ENCODE data around the gene HNRNPH2. TPM values are rescaled to one million over a fixed set of nuclear protein-coding genes. Genes with fewer than 3 reads are reported as not detected.

Gene HNRNPH2
- total RNA-seq, 1 experiment from 2014 or later = 49.8 TPM

DNA sequence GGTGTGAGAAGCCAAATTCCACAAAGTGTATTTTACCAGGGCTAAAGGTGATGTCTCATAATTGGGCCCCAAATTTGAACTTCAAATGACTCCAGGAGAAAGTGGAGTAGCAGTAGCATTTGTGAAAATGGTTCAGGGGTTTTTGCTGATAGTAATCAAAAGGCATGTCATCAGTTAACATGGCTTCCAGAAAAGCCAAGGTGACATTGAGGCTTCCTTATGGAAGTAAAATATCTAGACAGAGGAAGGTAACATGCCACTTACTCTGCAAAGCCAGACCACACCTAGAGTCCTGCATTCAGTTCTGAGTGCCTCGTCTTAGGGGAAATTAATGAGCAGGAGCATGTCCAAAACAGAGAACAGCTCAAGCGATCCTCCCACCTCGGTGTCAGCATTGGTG, 19.4 kb upstream of the HNRNPH2 start:
- Histone ChIP-seq H3K9ac (ENCODE audit: low read length) (no peak overlapping the region), H3K4me3 (replicated peaks in 1 of 2; ENCODE audit: low read depth in 1 of 2, low read length in 2 of 2) (no peak overlapping the region), H4K20me1 (ENCODE audit: insufficient read depth) (no peaks in the 10 kb centered on the region), H2AFZ (ENCODE audit: low read depth, low read length, poor library complexity, severe bottlenecking) (no peak overlapping the region), H3K4me1 (ENCODE audit: control insufficient read depth in 1 of 2, insufficient read depth in 2 of 2, low read length in 2 of 2) (peaks cover 0 to 15% of the 10 kb centered on the region in 2 experiments; a peak in 2 of 4 replicates), H3K27ac (ENCODE audit: low read depth, low read length) (no peak overlapping the region), H3K9me3 (ENCODE audit: control insufficient read depth in 1 of 2, insufficient read depth in 1 of 2, low read depth in 1 of 2, low read length in 2 of 2) (no peaks in the 10 kb centered on the region), H3K9me2 (ENCODE audit: insufficient read depth) (no peaks in the 10 kb centered on the region), H3K79me2 (ENCODE audit: insufficient read depth, low read length) (peaks cover 27% of the 10 kb centered on the region), H3K4me2 (ENCODE audit: low read length) (no peak overlapping the region), H3K36me3 (ENCODE audit: control insufficient read depth in 1 of 2, insufficient read depth in 2 of 2, low read length in 2 of 2) (peaks cover 5 to 19% of the 10 kb centered on the region in 2 experiments; a peak in 2 of 4 replicates), H3K27me3 (ENCODE audit: insufficient read depth, low read length) (no peaks in the 10 kb centered on the region)
- RAD21 ChIA-PET (ENCODE audit: low non-redundant PET in 1 of 2, low total read pairs in 2 of 2, uncharacterized antibody in 2 of 2, unreplicated experiment in 2 of 2) = no interaction called here
- POLR2A ChIA-PET = no interaction called here
- DNase-seq (ENCODE audit: low read depth, low spot score) (no peak), ATAC-seq (no peak)
- BruUV-seq (replicated peaks) = no TSS peak
- TF ChIP-seq ELF1 (IDR thresholded peaks at IDR 0.05; ENCODE audit: borderline replicate concordance, low read depth) (no peak), EZH2 (IDR thresholded peaks at IDR 0.05) (no peak), TCF7L2 (IDR thresholded peaks at IDR 0.05; ENCODE audit: borderline replicate concordance, extremely low read depth, insufficient read depth, insufficient read length) (no peak), POLR2AphosphoS5 (IDR thresholded peaks at IDR 0.05; ENCODE audit: low read depth, low read length) (no peak), JUND (IDR thresholded peaks at IDR 0.05) (no peak), ATF3 (IDR thresholded peaks at IDR 0.05) (no peak), SP1 (IDR thresholded peaks at IDR 0.05; ENCODE audit: low read depth) (no peak), ZFX (IDR thresholded peaks at IDR 0.05) (no peak), REST (IDR thresholded peaks at IDR 0.05; ENCODE audit: low read depth) (no peak), CEBPB (IDR thresholded peaks at IDR 0.05; ENCODE audit: low read depth) (no peak), CBX3 (IDR thresholded peaks at IDR 0.05; ENCODE audit: low read depth) (no peak), FOSL1 (IDR thresholded peaks at IDR 0.05; ENCODE audit: low read depth) (no peak), ZBTB33 (IDR thresholded peaks at IDR 0.05; ENCODE audit: extremely low read depth, insufficient replicate concordance, low read length) (no peak), YY1 (IDR thresholded peaks at IDR 0.05; ENCODE audit: extremely low read depth, insufficient replicate concordance, low read depth, low read length) (no peak), SRF (IDR thresholded peaks at IDR 0.05; ENCODE audit: low read depth) (no peak)
- TF ChIP-seq, protein P1, sequence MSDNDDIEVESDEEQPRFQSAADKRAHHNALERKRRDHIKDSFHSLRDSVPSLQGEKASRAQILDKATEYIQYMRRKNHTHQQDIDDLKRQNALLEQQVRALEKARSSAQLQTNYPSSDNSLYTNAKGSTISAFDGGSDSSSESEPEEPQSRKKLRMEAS (IDR thresholded peaks at IDR 0.05) = no peak
- TF ChIP-seq, protein P2, sequence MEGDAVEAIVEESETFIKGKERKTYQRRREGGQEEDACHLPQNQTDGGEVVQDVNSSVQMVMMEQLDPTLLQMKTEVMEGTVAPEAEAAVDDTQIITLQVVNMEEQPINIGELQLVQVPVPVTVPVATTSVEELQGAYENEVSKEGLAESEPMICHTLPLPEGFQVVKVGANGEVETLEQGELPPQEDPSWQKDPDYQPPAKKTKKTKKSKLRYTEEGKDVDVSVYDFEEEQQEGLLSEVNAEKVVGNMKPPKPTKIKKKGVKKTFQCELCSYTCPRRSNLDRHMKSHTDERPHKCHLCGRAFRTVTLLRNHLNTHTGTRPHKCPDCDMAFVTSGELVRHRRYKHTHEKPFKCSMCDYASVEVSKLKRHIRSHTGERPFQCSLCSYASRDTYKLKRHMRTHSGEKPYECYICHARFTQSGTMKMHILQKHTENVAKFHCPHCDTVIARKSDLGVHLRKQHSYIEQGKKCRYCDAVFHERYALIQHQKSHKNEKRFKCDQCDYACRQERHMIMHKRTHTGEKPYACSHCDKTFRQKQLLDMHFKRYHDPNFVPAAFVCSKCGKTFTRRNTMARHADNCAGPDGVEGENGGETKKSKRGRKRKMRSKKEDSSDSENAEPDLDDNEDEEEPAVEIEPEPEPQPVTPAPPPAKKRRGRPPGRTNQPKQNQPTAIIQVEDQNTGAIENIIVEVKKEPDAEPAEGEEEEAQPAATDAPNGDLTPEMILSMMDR (IDR thresholded peaks at IDR 0.05 in 2 of 3, conservative IDR thresholded peaks at IDR 0.05 in 1 of 3; ENCODE audit: borderline replicate concordance in 1 of 3, insufficient read depth in 1 of 3, low read depth in 2 of 3, low read length in 2 of 3) = no peak
- intact Hi-C loops (cut with micrococcal nuclease) = no loop called here
- CTCF ChIA-PET = no interaction called here

All from HCT116 (cell line).